GM18868 (cell line): ENCODE results near the gene RSBN1.
A peak's percentile ranks its signal among the peaks of the same experiment; 100 is the strongest.
"Not testable (repeated sequence)": the region's sequence is repeated elsewhere in the genome, so short reads cannot be mapped to it uniquely, and the experiment has no call there.

Experiments used
- ATAC-seq: cut with Tn5 transposase; IDR thresholded peaks from one replicate; pipeline ENCODE4 v1.9.1; 2021; ENCODE audit warnings: mild to moderate bottlenecking, moderate library complexity; ENCODE audit not compliant: unreplicated experiment

Gene RSBN1

DNA sequence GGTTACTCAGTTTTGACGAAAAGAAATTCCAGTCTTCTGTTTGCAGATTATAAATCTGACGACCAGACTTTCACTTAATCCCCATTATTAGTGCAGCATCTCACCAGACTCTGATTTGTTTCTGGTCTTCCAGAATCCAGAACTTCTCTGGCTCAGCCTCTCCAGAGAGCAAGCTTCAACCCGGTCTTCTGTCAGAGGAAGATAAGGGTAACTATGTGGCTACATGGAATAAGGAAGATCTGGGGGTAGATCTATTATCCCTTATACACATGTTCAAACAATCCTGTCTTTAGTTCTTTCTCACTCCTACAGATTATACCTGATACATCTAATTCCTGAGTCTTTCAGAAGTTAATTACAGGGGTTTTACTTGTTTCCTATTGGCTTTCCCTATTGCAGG lies 62.9 kb downstream of the RSBN1 start:
- no peak for ATAC-seq

DNA sequence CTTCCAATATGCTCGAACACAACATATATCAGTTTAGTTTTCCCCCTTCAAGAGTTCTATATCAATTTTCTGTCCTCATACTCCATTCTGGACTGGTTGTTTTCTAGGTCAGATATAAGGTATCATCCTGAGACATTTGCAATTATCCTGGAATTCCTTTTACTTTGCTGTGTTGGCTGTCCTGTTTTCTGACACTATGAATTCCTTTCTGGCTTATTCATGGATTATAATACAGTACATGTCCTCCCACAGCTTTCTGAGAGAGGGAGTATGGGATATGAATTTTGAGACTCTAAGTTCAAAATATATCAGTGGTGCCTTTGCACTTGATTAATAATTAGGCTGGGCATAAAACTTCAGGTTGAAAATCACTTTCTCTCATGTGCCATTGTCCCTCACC lies 64.9 kb downstream of the RSBN1 start:
- no peak for ATAC-seq

DNA sequence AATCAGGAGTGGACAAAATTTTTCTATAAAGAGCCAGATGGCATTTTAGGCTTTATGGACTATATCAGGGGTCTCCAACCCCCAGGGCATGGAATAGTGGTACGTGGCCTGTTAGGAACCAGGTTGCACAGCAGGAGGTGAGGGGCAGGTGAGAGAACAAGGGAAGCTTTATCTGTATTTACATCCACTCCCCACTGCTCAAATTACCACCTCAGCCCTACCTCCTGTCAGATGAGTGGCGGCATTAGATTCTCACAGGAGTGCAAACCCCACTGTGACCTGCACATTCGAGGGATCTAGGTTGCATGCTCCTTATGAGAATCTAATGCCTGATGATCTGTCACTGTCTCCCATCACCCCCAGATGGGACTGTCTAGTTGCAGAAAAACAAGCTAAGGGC lies 66.9 kb downstream of the RSBN1 start:
- no peak for ATAC-seq

DNA sequence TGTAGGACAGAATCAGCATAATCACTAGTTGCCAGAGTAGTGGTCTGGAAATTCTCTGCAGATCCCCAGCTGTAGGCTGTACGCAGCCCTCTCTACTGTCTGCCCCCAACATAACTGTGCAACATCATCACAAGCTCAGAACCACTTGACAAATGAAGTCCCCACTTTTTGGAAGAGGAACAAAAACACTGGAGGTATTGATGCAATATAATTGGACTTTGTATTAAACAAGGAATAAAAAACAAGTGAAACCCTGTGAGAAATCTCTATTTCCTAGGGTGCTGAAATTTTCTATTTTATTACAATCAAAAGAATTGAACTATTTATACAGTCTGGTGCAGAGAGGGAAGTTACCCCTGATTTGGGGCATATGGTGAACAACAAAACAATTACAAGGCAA lies 68.2 kb downstream of the RSBN1 start:
- no peak for ATAC-seq

DNA sequence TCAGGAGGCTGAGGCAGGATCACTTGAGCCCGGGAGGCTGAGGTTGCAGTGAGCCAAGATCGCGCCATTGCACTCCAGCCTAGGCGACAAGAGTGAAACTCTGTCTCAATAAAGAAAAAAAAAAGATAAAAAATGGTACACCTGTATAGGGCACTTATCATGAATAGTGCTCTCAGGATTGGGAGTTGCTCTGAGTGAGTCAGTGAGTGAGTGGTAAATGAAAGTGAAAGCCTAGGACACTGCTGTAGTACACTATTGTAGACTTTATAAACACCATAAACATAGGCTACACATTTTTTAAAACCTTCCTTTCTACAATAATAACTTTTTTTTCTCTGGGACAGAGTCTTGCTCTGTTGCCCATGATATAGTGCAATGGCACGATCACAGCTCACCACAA lies 69.8 kb downstream of the RSBN1 start:
- ATAC-seq, result peak; percentile 70

DNA sequence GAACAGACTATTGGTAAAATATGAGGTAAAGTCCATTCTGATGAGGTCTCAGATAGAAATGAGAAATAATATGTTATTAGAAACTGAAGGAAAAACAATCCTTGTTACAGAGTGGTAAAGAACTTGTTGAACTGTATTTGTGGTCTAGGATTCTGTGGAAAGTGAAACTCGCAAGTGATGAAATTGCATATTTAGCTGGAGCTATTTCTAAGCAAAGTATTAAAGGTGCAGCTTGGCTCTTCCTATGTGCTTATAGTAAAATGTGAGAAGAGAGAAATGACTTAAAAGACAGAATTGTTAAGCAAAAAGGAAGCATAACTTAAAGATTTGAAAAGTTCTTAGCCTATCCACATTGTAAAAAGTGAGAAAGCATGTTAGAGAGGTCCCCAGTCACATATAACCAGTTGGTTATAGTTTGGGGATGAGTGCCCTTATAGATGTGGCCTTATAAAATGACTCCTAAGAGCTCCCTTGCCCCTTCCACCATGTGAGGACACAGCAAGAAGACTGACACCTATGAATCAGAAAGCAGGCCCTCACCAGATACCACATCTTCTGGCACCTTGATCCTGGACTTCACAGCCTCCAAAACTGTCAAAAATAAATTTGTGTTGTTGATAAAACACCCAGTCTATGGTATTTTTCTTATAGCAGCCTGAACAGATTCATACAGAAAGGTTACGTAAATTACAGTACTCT lies 77.8 kb downstream of the RSBN1 start:
- ATAC-seq, result no peak

DNA sequence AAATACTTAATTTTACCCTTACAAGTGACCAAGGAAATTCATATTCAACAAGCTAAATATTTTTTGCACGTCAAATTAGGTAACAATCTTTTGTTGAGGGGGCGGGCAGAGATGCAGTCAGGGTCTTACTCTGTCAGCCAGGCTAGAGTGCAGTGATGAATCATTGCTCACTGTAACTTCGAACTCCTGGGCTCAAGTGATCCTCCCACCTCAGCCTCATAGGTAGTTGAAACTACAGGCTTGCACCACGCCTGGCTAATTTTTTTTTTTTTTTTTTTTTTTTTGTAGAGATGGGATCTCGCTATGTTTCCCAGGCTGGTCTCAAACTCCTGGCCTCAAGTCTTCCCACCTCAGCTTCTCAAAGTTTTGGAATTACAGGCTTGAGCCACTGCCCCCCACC lies 79.5 kb downstream of the RSBN1 start:
- ATAC-seq, result no peak

DNA sequence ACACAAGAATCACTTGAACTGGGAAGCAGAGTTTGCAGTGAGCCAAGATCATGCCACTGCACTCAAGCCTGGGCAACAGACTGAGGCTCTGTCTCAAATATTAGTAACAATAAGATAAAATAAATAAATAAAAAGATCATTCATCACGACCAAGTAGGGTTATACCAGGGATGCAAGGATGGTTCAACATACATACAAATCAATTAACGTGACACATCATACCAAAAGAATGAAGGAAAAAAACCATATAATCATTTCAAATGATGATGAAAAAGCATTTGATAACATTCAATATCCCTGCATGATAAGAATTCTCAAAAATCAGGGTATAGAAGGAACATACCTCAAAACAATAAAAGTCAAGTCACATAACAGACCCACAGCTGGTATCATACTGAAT lies 91.3 kb downstream of the RSBN1 start:
- ATAC-seq, result no peak

DNA sequence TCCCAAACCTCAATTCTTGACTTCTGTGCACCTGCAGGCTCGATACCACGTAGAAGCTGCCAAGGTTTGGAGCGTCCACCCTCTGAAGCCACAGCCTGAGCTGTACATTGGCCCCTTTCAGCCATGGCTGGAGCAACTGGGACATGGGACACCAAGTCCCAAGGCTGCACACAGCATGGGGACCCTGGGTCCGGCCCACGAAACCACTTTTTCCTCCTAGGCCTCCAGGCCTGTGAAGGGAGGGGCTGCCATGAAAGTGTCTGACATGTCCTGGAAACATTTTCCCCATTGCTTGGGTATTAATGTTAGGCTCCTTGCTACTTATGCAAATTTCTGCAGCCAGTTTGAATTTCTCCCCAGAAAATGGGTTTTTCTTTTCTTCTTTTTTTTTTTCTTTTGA lies 93.7 kb downstream of the RSBN1 start:
- ATAC-seq, result not testable (repeated sequence)

DNA sequence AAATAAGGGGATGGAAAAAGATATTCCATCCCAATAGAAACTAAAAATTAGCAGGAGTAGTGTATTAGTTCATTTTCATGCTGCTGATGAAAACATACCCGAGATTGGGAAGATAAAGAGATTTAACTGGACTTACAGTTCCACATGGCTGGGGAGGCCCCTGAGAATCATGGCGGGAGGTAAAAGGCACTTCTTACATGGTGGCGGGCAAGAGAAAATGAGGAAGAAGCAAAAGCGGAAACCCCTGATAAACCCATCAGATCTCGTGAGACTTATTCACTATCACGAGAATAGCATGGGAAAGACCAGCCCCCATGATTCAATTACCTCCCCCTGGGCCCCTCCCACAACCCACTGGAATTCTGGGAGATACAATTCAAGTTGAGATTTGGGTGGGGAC lies 94.8 kb downstream of the RSBN1 start:
- not testable (repeated sequence) for ATAC-seq

DNA sequence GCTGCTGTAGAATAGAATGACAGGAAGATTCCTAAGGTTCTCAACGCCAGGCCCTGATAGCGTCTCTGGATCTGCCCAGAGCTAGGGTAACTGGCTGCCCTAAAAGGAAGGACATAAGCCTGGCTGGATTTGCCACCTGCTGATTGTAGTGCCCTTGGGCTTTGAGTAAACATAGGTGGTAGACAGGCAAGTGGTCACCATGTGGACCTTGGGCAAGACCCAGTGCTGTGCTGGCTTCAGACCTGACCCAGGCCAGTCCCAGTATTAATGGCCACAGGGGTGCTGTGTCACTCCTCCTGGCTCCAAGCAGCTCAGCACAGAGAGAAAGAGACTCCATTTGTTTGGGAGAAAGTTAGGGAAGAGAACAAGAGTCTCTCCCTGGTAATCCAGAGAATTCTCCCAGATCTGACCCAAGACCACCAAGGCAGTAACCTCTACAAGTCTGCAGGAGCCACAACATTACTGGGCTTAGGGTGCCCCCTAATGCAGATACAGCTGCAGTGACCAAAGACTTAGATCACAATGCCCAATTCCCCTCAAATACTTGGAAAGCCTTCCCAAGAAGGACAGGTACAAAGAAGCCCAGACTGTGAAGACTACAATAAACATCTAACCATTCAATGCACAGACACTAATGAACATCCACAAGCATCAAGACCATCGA lies 97.5 kb downstream of the RSBN1 start:
- no peak for ATAC-seq
